ENCODE data around the gene YIF1A. TPM values are rescaled to one million over a fixed set of nuclear protein-coding genes. Genes with fewer than 3 reads are reported as not detected.
A peak's percentile ranks its signal among the peaks of the same experiment; 100 is the strongest.

The YIF1A gene
- total RNA-seq (2021) = 81.8 and 84.8 TPM in 2 replicates
- percentile 68 among the genes with signal in this experiment for Bru-seq, nascent RNA
- BruChase-seq, experiment 1, labeled RNA remaining after a 2-hour chase = percentile 70 among the genes with signal in this experiment
- percentile 85 among the genes with signal in this experiment for BruChase-seq, experiment 2, labeled RNA remaining after a 6-hour chase
- long read RNA-seq, transcript YIF1A-201 (7 exons, 943 nt) = minor isoform, 23 of 460 reads
- long read RNA-seq, transcript YIF1A-203 (8 exons, 1,124 nt) = major isoform, 381 of 460 reads
- long read RNA-seq, partial matches to known transcripts = 24 of 460 reads
- long read RNA-seq, other reads (novel, unspliced or antisense) = 30 of 460 reads

GRCh38 chr11:66288671-66289547 lies at the start of gene YIF1A:
YIF1A (minus strand) TSS chr11:66289143; CDS start chr11:66288985, 158 bp downstream.
- Histone ChIP-seq H3K79me2 (ENCODE audit: low read depth) (peaks cover 24% of the 10 kb centered on the region), H3K27ac (peak within 1 kb of the TSS; percentile 71), H3K27me3 (ENCODE audit: insufficient read depth, low read depth) (no peaks in the 10 kb centered on the region), H3K9me3 (ENCODE audit: insufficient read depth, low read depth) (no peaks in the 10 kb centered on the region), H2AFZ (peak within 1 kb of the TSS; percentile 81), H3K4me3 (peak within 1 kb of the TSS; percentile 96), H4K20me1 (ENCODE audit: insufficient read depth) (peaks cover 15% of the 10 kb centered on the region), H3K36me3 (ENCODE audit: low read depth) (no peaks in the 10 kb centered on the region; the same call in 1 of the 2 replicates), H3K9me2 (ENCODE audit: insufficient read depth) (no peaks in the 10 kb centered on the region), H3F3A (ENCODE audit: insufficient read depth, low read depth) (peaks cover 20% of the 10 kb centered on the region), H3K4me1 (replicated peaks; ENCODE audit: insufficient read depth) (peaks cover 19% of the 10 kb centered on the region), H3K4me2 (peak within 1 kb of the TSS; percentile 91)
- ChIA-PET POLR2A (ENCODE audit: unreplicated experiment) (interaction anchor here (0.5 to 1.6 kb wide), 13 partner anchors 23 to 666 kb away, joined by 3 to 35 read pairs (median 5); no protein-coding TSS in a partner anchor), CTCF (interaction anchor here (0.7 to 3.0 kb wide), 4 partner anchors 23 to 100 kb away, joined by 3 to 13 read pairs (median 4); partner anchors contain the start of gene RIN1)
- no peak for TF ChIP-seq CTCF (conservative IDR thresholded peaks at IDR 0.05)
- no peak for TF ChIP-seq EZH2 (IDR thresholded peaks at IDR 0.05; ENCODE audit: low read depth)
- intact Hi-C loops (cut with micrococcal nuclease; ENCODE audit: unreplicated experiment) = loop anchor here (1.0 kb wide), 1 partner anchor 47 kb away; the partner anchor contains the start of gene RIN1
- peak; percentile 99 to 100 for DNase-seq
- BruUV-seq (replicated peaks) = no TSS peak

- H3F3A ChIP-seq (ENCODE audit: insufficient read depth, low read depth) = peaks cover 16% of the 10 kb centered on the region; the same call in 1 of the 2 replicates
- no peak for DNase-seq
- H3K9me2 ChIP-seq (ENCODE audit: insufficient read depth) = no peaks in the 10 kb centered on the region
- ChIA-PET POLR2A (ENCODE audit: unreplicated experiment) (no interaction called here), CTCF (no interaction called here)
- no peak overlapping the region for H2AFZ ChIP-seq
- peak overlapping the region; percentile 82; the same call in 1 of the 2 replicates for H3K4me2 ChIP-seq
- H3K4me3 ChIP-seq = no peak overlapping the region
- H3K27ac ChIP-seq = no peak overlapping the region
- no peaks in the 10 kb centered on the region for H3K36me3 ChIP-seq (ENCODE audit: low read depth)
- H3K27me3 ChIP-seq (ENCODE audit: insufficient read depth, low read depth) = no peaks in the 10 kb centered on the region
- intact Hi-C loops (cut with micrococcal nuclease; ENCODE audit: unreplicated experiment) = loop anchor here (2.0 kb wide), 1 partner anchor 114 kb away; no protein-coding TSS in a partner anchor
- H3K79me2 ChIP-seq (ENCODE audit: low read depth) = peaks cover 8% of the 10 kb centered on the region; the same call in 1 of the 2 replicates
- no peaks in the 10 kb centered on the region for H3K9me3 ChIP-seq (ENCODE audit: insufficient read depth, low read depth)
- BruUV-seq (replicated peaks) = no TSS peak
- TF ChIP-seq EZH2 (IDR thresholded peaks at IDR 0.05; ENCODE audit: low read depth) (no peak), CTCF (conservative IDR thresholded peaks at IDR 0.05) (no peak)
- peaks cover 16% of the 10 kb centered on the region for H3K4me1 ChIP-seq (replicated peaks; ENCODE audit: insufficient read depth)
- H4K20me1 ChIP-seq (ENCODE audit: insufficient read depth) = peaks cover 8% of the 10 kb centered on the region
These were observed 48.4 kb upstream of the YIF1A start for GRCh38 chr11:66337103-66337899.
